Neuronal stem cell (in vitro differentiated cells): ENCODE measurements around the gene FSIP1.

Experiments used
- DNase-seq: peaks from one replicate; pipeline ENCODE4 v3.0.0-alpha.2; 2013; ENCODE audit warnings: low spot score
- H2AFZ ChIP-seq: one replicate; pipeline ENCODE4 v1.6.1; 2013; ENCODE audit warnings: mild to moderate bottlenecking, low read length, inconsistent platforms
- H2AK5ac ChIP-seq: 2 replicates; pipeline ENCODE4 v1.6.1; 2013; ENCODE audit warnings: low read depth, mild to moderate bottlenecking, inconsistent platforms, low read length, moderate library complexity, mixed read lengths
- H2BK120ac ChIP-seq: 2 replicates; pipeline ENCODE4 v1.6.1; 2013; ENCODE audit warnings: low read depth, mild to moderate bottlenecking, inconsistent platforms, low read length, moderate library complexity, mixed read lengths
- H2BK12ac ChIP-seq: one replicate; pipeline ENCODE4 v1.6.1; 2013; ENCODE audit warnings: low read length, inconsistent platforms
- H2BK15ac ChIP-seq: 2 replicates; pipeline ENCODE4 v1.6.1; 2013; ENCODE audit warnings: mild to moderate bottlenecking, low read length, inconsistent platforms, mixed read lengths
- H2BK5ac ChIP-seq: one replicate; pipeline ENCODE4 v1.6.1; 2013; ENCODE audit warnings: inconsistent platforms, mild to moderate bottlenecking, low read length, moderate library complexity
- H3K14ac ChIP-seq: one replicate; pipeline ENCODE4 v1.6.1; 2013; ENCODE audit warnings: low read length, inconsistent platforms
- H3K18ac ChIP-seq: 2 replicates; pipeline ENCODE4 v1.6.1; 2013; ENCODE audit warnings: low read length, inconsistent platforms
- H3K23ac ChIP-seq: 2 replicates; pipeline ENCODE4 v1.6.1; 2013; ENCODE audit warnings: low read depth, mild to moderate bottlenecking, mixed read lengths, low read length, inconsistent platforms; ENCODE audit not compliant: poor library complexity
- H3K27ac ChIP-seq: replicated peaks from 3 replicates; pipeline ENCODE4 v1.5.1; 2013; ENCODE audit warnings: low read length, inconsistent platforms
- H3K27me3 ChIP-seq, 3 experiments: 2 replicates each; pipeline ENCODE4 v1.6.1; 2013; ENCODE audit warnings: low read length in 3 of 3, mild to moderate bottlenecking in 2 of 3, inconsistent platforms in 1 of 3, low read depth in 1 of 3, mixed read lengths in 1 of 3, moderate library complexity in 1 of 3; ENCODE audit not compliant: control insufficient read depth in 3 of 3, insufficient read depth in 3 of 3
- H3K36me3 ChIP-seq, 2 donors: replicated peaks in 1 of 2; 2 replicates each; pipeline ENCODE4 v1.6.1; 2013; ENCODE audit warnings: low read length in 2 of 2; ENCODE audit not compliant: control insufficient read depth in 2 of 2, insufficient read depth in 2 of 2
- H3K4ac ChIP-seq: 2 replicates; pipeline ENCODE4 v1.6.1; 2013; ENCODE audit warnings: inconsistent platforms, mild to moderate bottlenecking, low read length, moderate library complexity
- H3K4me1 ChIP-seq, 2 donors: 1 replicate in 1 of 2; 2 replicates in 1 of 2; pipeline ENCODE4 v1.6.1; 2013; ENCODE audit warnings: low read length in 2 of 2, low read depth in 1 of 2; ENCODE audit not compliant: control insufficient read depth in 2 of 2, insufficient read depth in 1 of 2
- H3K4me2 ChIP-seq: one replicate; pipeline ENCODE4 v1.6.1; 2013; ENCODE audit warnings: mild to moderate bottlenecking, low read length, inconsistent platforms; ENCODE audit not compliant: insufficient read depth, poor library complexity, severe bottlenecking
- H3K4me3 ChIP-seq, 2 donors: 2 replicates each; pipeline ENCODE4 v1.5.1; 2013; ENCODE audit warnings: low read length in 2 of 2, mild to moderate bottlenecking in 2 of 2, inconsistent platforms in 1 of 2, moderate library complexity in 1 of 2
- H3K79me1 ChIP-seq: one replicate; pipeline ENCODE4 v1.6.1; 2013; ENCODE audit warnings: low read depth, mild to moderate bottlenecking, inconsistent platforms, low read length, moderate library complexity
- H3K9ac ChIP-seq: one replicate; pipeline ENCODE4 v1.6.1; 2013; ENCODE audit warnings: mild to moderate bottlenecking, low read depth, low read length, inconsistent platforms; ENCODE audit not compliant: poor library complexity
- H3K9me3 ChIP-seq, 2 donors: replicated peaks in 1 of 2; 2 replicates each; pipeline versions ENCODE3 to v1.6.1; 2013; ENCODE audit warnings: low read length in 2 of 2, mild to moderate bottlenecking in 2 of 2, inconsistent platforms in 1 of 2, low read depth in 1 of 2, mixed read lengths in 1 of 2, moderate library complexity in 1 of 2; ENCODE audit not compliant: control insufficient read depth in 2 of 2, insufficient read depth in 1 of 2
- H4K8ac ChIP-seq: one replicate; pipeline ENCODE4 v1.6.1; 2013; ENCODE audit warnings: low read depth, mild to moderate bottlenecking, inconsistent platforms, low read length, moderate library complexity
- H4K91ac ChIP-seq: one replicate; pipeline ENCODE4 v1.6.1; 2013; ENCODE audit warnings: low read length, low read depth, mild to moderate bottlenecking, inconsistent platforms; ENCODE audit not compliant: poor library complexity
- WGBS, 2 donors: extraction: QIAGEN DNeasy Blood & Tissue Kit; methylation state at CpG; one replicate each; pipeline ENCODE4 v1.1.7; 2013; ENCODE audit warnings: missing lambda C conversion rate in 2 of 2, mixed read lengths in 1 of 2; ENCODE audit not compliant: insufficient read length in 2 of 2, insufficient replicate concordance in 1 of 2; ENCODE audit errors: extremely low coverage in 2 of 2; 5-methylcytosine and 5-hydroxymethylcytosine counted together

The FSIP1 gene

DNA sequence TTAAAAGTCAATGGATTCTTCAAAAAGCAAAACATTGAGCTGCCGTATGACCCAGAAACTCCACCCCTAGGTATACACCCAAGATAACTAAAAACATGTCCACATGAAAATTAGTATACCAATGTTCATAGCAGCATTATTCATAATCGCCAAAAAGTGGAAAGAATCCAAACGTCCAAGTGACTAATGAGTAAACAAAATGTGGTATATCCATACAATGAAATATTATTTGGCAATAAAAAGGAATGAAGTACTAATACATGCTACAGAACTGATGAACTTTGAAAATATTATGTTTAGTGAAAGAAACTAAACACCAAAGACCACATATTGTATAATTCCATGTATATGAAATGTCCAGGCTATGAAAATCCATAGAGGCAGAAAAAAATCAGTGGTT, 123.9 kb downstream of the FSIP1 start:
- H2BK12ac ChIP-seq = no peak overlapping the region

DNA sequence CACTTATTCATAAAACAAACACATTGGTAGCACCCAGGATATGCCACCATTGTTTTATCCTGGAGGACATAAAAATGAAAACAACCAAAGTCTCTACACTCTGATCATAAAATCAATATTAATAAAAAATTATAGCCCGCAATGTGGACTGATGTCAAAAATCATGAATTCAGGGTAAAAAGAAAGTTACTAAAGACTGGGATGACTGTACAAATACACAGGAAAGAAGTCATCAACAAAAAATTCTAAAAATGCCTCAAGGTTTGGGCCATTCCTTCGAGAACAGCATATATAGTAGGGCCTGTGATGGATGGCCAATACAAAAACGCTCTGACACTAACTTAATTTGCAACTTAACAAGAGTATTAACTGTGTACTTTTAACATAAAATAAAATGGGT, 125.0 kb downstream of the FSIP1 start:
- Histone ChIP-seq H3K27ac (no peak overlapping the region), H4K8ac (no peak overlapping the region), H3K4me3 (no peak overlapping the region), H3K79me1 (no peaks in the 10 kb centered on the region), H3K14ac (no peak overlapping the region), H3K9me3 (peaks cover 0 to 6% of the 10 kb centered on the region in 2 donors), H2BK15ac (no peak overlapping the region), H2BK5ac (no peak overlapping the region), H2BK120ac (no peak overlapping the region), H3K4me2 (no peak overlapping the region), H2BK12ac (no peak overlapping the region), H2AK5ac (no peak overlapping the region), H3K4ac (no peak overlapping the region), H2AFZ (no peak overlapping the region), H3K4me1 (no peaks in the 10 kb centered on the region), H3K23ac (no peak overlapping the region), H4K91ac (no peak overlapping the region), H3K36me3 (no peaks in the 10 kb centered on the region), H3K18ac (no peak overlapping the region), H3K9ac (no peak overlapping the region), H3K27me3 (no peaks in the 10 kb centered on the region)
- no CpG with 5 or more reads among the region's 3 CpGs for WGBS, 2 donors
- DNase-seq = no peak

More for the DNA sequence above, 123.9 kb downstream of the FSIP1 start:
- Histone ChIP-seq H3K18ac (no peak overlapping the region), H4K8ac (no peak overlapping the region), H2BK15ac (no peak overlapping the region), H3K4me2 (no peak overlapping the region), H3K23ac (no peak overlapping the region), H3K14ac (no peak overlapping the region), H3K4me1 (peaks cover 0 to 2% of the 10 kb centered on the region in 2 donors), H2AK5ac (no peak overlapping the region), H2BK120ac (no peak overlapping the region), H2BK5ac (no peak overlapping the region), H3K79me1 (no peaks in the 10 kb centered on the region), H3K9me3 (peaks cover 0 to 6% of the 10 kb centered on the region in 2 donors), H4K91ac (no peak overlapping the region), H3K4ac (no peak overlapping the region), H3K27me3 (no peaks in the 10 kb centered on the region), H2AFZ (no peak overlapping the region), H3K4me3 (no peak overlapping the region), H3K9ac (no peak overlapping the region), H3K36me3 (no peaks in the 10 kb centered on the region), H3K27ac (no peak overlapping the region)
- no peak for DNase-seq
- WGBS, 2 donors = no CpG with 5 or more reads among the region's 3 CpGs

DNA sequence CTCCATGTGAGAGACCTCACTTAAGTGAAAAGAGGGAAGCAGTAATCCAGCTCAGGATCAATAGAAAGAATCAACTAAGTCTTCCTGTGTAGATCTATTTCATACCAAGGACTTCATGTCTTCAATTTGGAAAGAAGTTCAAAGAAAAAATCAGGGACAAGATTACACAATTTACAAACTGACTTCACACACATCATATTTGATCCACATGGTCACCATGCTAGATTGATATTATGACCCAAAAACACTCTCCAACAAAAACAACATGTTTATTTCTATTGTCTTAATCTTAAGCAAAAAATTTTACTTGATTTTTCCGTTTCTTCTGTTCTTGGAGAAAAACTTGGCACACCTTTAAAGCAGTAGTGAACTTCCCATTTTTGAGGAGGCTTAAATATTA, 125.5 kb downstream of the FSIP1 start:
- H3K27me3 ChIP-seq = no peaks in the 10 kb centered on the region
- no peaks in the 10 kb centered on the region for H3K79me1 ChIP-seq
- H3K4me2 ChIP-seq = no peak overlapping the region
- no peak overlapping the region for H3K9ac ChIP-seq
- no peak overlapping the region for H3K4ac ChIP-seq
- no peak overlapping the region for H3K23ac ChIP-seq
- no peak overlapping the region for H3K18ac ChIP-seq
- H3K14ac ChIP-seq = no peak overlapping the region
- no peak overlapping the region for H2BK12ac ChIP-seq
- H3K4me1 ChIP-seq = no peaks in the 10 kb centered on the region
- no peak overlapping the region for H4K91ac ChIP-seq
- no peak for DNase-seq
- H4K8ac ChIP-seq = no peak overlapping the region
- no peak overlapping the region for H2BK120ac ChIP-seq
- H3K9me3 ChIP-seq = peaks cover 0 to 6% of the 10 kb centered on the region in 2 donors
- no peak overlapping the region for H2BK5ac ChIP-seq
- no peak overlapping the region for H2AFZ ChIP-seq
- H3K4me3 ChIP-seq = no peak overlapping the region
- no peak overlapping the region for H3K27ac ChIP-seq
- no CpG with 5 or more reads among the region's 1 CpG for WGBS, 2 donors
- no peak overlapping the region for H2AK5ac ChIP-seq
- no peak overlapping the region for H2BK15ac ChIP-seq
- no peaks in the 10 kb centered on the region for H3K36me3 ChIP-seq

DNA sequence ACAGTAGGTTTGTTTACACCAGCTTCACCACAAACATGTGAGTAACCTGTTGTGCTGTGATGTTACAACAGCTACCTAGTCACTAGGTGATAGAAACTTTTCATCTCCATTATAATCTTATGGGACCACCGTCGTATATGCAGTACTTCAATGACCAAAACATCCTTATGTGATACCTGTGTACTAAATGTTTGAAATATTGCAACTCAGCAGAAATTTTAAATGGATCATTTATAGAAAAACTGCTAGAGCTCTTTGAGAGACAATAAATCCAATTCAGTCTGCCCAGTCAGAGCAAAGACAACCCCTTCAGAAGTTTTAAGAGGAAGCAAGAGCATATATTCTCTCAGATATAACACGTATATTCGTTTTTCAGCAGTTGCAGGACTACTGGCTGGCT, 128.3 kb downstream of the FSIP1 start:
- Histone ChIP-seq H3K4ac (no peak overlapping the region), H4K8ac (no peak overlapping the region), H2BK5ac (no peak overlapping the region), H3K23ac (no peak overlapping the region), H3K9me3 (peaks cover 0 to 9% of the 10 kb centered on the region in 2 donors), H2BK15ac (no peak overlapping the region), H3K4me3 (no peak overlapping the region), H3K9ac (no peak overlapping the region), H2AFZ (no peak overlapping the region), H3K27me3 (no peaks in the 10 kb centered on the region), H4K91ac (no peak overlapping the region), H3K36me3 (no peaks in the 10 kb centered on the region), H3K18ac (no peak overlapping the region), H3K27ac (no peak overlapping the region), H2AK5ac (no peak overlapping the region), H2BK120ac (no peak overlapping the region), H2BK12ac (no peak overlapping the region), H3K4me1 (peaks cover 0 to 2% of the 10 kb centered on the region in 2 donors), H3K14ac (no peak overlapping the region), H3K4me2 (no peak overlapping the region), H3K79me1 (no peaks in the 10 kb centered on the region)
- no peak for DNase-seq
- no CpG with 5 or more reads among the region's 4 CpGs for WGBS, 2 donors
